22Rv1 (cell line): ENCODE measurements around the gene AIFM1.

Experiments used
- CTCF ChIP-seq: fragments of 450-650 bp; IDR thresholded peaks from 2 replicates; pipeline ENCODE4 v1.5.1; 2017; ENCODE audit warnings: mild to moderate bottlenecking
- ZFX ChIP-seq: fragments of 450-650 bp; IDR thresholded peaks from 2 replicates; pipeline ENCODE4 v1.6.1; 2017; ENCODE audit warnings: antibody characterized with exemption, borderline replicate concordance

DNA sequence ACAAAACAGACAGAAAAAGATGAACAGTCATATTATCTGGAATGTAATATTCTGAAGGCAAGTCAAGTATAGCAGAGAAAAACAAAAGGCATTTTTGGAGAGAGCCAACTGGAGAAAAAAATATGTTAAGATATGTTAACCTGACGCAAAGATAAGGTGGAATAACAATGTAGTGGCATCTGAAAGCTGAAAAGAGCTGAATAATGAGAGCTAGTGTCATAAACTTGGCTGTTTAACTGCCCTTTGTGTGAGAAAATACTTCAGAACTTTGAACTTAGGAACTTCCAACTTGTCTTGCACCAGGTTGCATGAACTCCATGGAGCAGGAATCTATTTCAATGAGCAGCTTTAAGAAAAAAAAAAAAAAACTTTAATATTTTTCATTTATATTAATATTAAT lies 39.0 kb upstream of the AIFM1 start:
- no peak for TF ChIP-seq CTCF
- TF ChIP-seq ZFX, result no peak
